ENCODE measurements around the gene IFITM1.
"Not testable (repeated sequence)": the region's sequence is repeated elsewhere in the genome, so short reads cannot be mapped to it uniquely, and the experiment has no call there.

IFITM1 gene

DNA sequence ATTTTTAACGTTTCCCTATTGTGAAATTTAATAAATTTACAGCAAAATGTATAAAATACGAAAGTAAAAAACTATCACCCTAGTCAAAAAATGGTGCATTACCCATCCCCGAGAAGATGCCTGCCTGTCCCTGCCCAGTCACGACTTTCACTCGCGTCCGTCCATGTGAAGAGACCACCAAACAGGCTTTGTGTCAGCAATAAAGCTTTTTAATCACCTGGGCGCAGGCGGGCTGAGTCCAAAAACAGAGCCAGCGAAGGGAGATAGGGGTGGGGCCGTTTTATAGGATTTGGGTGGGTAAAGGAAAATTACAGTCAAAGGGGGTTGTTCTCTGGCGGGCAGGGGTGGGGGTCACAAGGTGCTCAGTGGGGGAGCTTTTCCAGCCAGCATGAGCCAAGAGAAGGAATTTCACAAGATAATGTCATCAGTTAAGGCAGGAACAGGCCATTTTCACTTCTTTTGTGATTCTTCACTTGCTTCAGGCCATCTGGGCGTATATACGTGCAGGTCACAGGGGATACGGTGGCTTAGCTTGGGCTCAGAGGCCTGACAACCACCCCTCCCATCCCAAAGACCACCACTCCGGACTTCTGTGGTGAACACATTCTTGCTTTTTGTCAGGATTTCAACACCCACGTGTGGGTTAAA is 19.9 kb downstream of the IFITM1 start:
- DNase-seq; in situ Hi-C loops (cut with HindIII; ENCODE audit: low pct_ligation_motif_present, low pct_unique_long_range_greater_than_20kb, low sequenced_read_pairs): not testable (repeated sequence)

GRCh38 chr11:334264-334994 is 20.6 kb downstream of the IFITM1 start:
- in situ Hi-C loops (cut with HindIII; ENCODE audit: low pct_ligation_motif_present, low pct_unique_long_range_greater_than_20kb, low sequenced_read_pairs) = no loop called here
- no peak for DNase-seq

- in situ Hi-C loops (cut with HindIII; ENCODE audit: low pct_ligation_motif_present, low pct_unique_long_range_greater_than_20kb, low sequenced_read_pairs) = no loop called here
- DNase-seq = no peak
These were observed 22.2 kb downstream of the IFITM1 start for GRCh38 chr11:335779-336658.

- no peak for DNase-seq
- in situ Hi-C loops (cut with HindIII; ENCODE audit: low pct_ligation_motif_present, low pct_unique_long_range_greater_than_20kb, low sequenced_read_pairs) = no loop called here
These were observed 22.9 kb downstream of the IFITM1 start for GRCh38 chr11:336659-337198.

GRCh38 chr11:337711-338110 is 23.9 kb downstream of the IFITM1 start:
- in situ Hi-C loops (cut with HindIII; ENCODE audit: low pct_ligation_motif_present, low pct_unique_long_range_greater_than_20kb, low sequenced_read_pairs) = no loop called here
- DNase-seq = no peak

DNA sequence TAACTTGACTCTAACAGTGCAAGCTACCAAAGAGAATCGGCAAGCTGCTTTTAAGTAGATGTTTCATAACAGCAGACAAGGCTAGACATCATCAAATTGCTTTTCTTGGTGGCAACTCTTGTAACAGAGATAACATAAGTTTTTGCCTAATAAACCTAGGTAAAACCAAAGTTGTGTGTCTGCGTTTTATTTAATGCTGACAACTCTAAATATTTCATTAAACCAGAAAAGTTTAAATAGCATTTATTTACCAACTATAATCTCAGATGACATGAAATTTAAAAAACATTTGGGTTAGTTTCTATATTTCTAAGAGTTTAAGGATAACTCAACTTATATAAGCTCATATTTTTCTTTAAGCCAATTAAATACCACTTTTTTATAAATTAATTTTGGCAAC is 26.1 kb downstream of the IFITM1 start:
- in situ Hi-C loops (cut with HindIII; ENCODE audit: low pct_ligation_motif_present, low pct_unique_long_range_greater_than_20kb, low sequenced_read_pairs) = no loop called here

DNA sequence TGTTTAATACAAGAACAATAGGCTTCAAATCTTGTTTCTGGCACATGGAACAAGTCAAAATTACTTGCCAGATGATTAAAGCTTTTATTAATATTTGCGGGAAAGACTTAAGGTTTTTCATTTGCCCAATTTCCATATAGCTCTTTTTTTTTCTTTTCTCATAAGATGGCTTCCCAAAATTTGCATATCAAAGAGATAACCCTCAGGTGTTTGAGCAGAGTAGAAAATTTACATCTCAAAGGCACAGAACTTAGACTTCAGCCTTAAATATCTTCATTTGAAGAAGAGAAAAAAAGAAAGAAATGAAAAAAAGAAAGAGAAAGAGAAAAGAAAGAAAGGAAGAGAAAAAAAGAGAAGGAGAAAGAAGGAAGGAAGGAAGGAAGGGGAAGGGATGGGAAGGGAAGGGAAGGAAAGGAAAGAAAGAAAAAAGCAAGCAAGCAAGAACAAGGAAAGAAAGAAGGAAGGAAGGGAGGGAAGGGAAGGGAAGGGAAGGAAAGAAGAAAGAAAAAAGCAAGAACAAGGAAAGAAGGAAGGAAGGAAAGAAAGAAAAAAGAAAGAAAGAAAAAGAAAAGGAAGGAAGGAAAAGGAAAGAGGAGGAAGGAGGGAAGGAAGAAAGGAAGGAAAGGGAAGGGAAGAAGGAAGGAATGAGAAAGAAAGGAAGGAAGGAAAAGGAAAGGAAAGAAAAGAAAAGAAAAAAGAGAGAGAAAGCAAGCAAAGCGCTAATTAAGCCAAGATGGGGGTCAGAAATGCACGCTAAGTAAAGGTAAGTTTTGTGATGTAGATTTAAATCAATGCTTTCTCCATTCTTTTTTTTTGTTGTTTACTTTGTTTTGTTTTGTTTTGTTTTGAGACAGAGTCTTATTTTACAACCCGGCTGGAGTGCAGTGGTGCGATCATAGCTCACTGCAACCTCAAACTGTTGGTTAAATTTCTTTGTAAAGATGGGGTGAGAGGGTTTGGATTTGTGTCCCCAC is 27.0 kb downstream of the IFITM1 start:
- DNase-seq = no peak
- in situ Hi-C loops (cut with HindIII; ENCODE audit: low pct_ligation_motif_present, low pct_unique_long_range_greater_than_20kb, low sequenced_read_pairs) = no loop called here

More for the DNA sequence above, 26.1 kb downstream of the IFITM1 start:
- DNase-seq = no peak

DNA sequence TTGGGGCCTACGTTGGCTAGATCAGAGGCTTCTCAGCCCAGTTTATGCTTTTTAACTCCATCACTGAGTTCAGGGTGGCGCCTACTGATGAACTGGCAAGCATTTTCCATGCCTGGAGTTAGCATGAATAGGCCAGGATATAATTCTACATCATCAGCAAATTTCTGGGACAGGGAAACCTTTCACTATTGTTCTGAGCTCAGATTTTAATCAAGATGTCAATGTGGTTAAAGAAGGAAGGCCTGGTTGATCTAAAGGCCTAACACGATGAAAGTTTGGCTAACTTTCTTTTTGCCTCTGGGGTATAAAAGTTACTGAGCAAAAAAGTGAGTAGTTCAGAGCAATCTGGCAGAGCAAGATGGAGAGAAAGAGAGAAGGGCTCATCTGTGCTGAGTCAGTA is 28.5 kb downstream of the IFITM1 start:
- DNase-seq = no peak
- in situ Hi-C loops (cut with HindIII; ENCODE audit: low pct_ligation_motif_present, low pct_unique_long_range_greater_than_20kb, low sequenced_read_pairs) = no loop called here

DNA sequence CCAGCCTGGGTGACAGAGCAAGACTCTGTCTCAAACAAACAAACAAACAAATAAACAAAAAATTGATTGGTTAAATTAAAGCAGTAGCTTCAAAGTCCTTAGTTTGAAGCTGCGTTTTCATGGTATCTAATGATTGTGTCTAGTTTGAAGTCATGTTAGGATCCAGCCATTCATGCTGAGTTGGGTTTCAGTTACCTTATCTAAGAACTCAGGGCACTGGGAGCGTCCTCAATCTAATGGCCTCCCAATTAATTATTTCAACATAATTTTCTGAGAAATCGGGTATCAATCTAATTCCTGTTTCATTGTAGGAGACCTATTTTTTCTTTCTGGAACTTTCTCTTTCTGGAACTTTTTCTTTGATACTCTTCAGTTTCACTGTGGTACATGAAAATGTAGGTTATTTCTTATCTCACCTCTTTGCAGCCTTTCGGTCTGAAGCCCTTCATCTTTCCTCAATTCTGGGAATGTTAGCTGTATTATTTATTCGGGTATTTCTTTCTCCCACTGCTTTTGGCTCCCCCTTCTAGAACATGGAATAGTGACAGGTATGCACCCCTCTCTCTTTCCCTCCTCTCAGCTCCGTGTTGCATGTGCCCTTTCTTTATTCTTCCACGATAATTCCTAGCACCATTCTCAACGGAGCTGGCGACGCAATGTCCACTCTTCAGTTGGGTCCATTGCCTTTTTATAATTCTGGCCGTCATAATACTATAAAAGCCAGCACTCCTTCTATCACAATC is 31.2 kb downstream of the IFITM1 start:
- DNase-seq = no peak
- in situ Hi-C loops (cut with HindIII; ENCODE audit: low pct_ligation_motif_present, low pct_unique_long_range_greater_than_20kb, low sequenced_read_pairs) = no loop called here

- in situ Hi-C loops (cut with HindIII; ENCODE audit: low pct_ligation_motif_present, low pct_unique_long_range_greater_than_20kb, low sequenced_read_pairs) = no loop called here
These were observed 32.7 kb downstream of the IFITM1 start for GRCh38 chr11:346529-346928.

DNA sequence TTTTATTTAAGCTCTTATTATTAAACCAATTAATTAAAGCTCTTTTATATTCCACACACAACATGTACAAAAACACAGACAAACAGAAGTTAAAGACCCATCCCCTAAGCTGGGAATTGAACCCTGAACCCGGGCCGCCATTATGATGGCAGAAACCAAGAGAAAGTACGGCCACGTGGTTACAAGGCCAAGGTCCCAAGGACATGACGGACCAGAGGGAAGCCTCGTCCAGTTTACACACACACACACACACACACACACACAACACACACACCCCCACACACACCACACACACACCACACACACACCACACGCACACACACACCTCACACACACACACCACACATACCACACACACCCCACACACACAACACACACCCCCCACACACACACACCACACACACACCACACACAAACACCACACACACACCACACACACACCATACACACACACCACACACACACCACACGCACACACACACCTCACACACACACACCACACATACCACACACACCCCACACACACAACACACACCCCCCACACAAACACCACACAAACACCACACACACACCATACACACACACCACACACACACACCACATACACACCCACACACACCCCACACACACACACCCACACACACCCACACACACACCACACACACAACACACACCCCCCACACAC is 35.6 kb downstream of the IFITM1 start:
- in situ Hi-C loops (cut with HindIII; ENCODE audit: low pct_ligation_motif_present, low pct_unique_long_range_greater_than_20kb, low sequenced_read_pairs); DNase-seq: not testable (repeated sequence)

More at GRCh38 chr11:346529-346928, 32.7 kb downstream of the IFITM1 start:
- DNase-seq = no peak

DNA sequence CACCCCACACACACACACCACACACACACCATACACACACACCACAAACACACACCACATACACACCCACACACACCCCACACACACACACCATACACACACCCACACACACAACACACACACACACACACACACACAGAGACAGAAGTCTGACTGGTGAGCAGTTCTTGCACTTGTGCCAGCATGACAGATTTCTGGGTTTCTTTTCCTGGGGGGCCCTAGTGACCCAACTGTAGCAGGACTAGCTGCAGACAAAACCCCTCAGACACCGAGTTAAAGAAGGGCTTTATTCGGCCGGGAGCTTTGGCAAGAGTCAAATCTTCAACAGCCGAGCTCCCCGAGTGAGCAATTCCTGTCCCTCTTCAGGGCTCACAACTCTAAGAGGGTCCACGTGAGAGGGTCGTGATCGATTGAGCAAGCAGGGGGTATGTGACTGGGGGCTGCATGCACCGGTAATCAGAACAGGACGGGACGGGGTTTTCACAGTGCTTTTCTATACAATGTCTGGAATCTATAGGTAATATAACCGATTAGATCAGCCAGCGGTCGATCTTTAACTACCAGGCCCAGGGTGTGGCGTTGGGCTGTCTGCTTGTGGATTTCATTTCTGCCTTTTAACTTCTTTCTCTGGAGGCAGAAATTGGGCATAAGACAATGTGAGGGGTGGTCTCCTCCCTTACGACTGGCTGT is 36.3 kb downstream of the IFITM1 start:
- in situ Hi-C loops (cut with HindIII; ENCODE audit: low pct_ligation_motif_present, low pct_unique_long_range_greater_than_20kb, low sequenced_read_pairs); DNase-seq: not testable (repeated sequence)

GRCh38 chr11:350723-351255 is 36.9 kb downstream of the IFITM1 start:
- DNase-seq = no peak
- in situ Hi-C loops (cut with HindIII; ENCODE audit: low pct_ligation_motif_present, low pct_unique_long_range_greater_than_20kb, low sequenced_read_pairs) = no loop called here

- in situ Hi-C loops (cut with HindIII; ENCODE audit: low pct_ligation_motif_present, low pct_unique_long_range_greater_than_20kb, low sequenced_read_pairs) = no loop called here
- no peak for DNase-seq
These were observed 37.6 kb downstream of the IFITM1 start for GRCh38 chr11:351411-351810.

- in situ Hi-C loops (cut with HindIII; ENCODE audit: low pct_ligation_motif_present, low pct_unique_long_range_greater_than_20kb, low sequenced_read_pairs) = no loop called here
- no peak for DNase-seq
These were observed 38.7 kb downstream of the IFITM1 start for GRCh38 chr11:352456-353031.

Measured in ACHN (cell line).